Neural progenitor cell (in vitro differentiated cells): ENCODE measurements around the gene LDB2. TPM values are rescaled to one million over a fixed set of nuclear protein-coding genes. Genes with fewer than 3 reads are reported as not detected.

ENCODE experiments used
- DNase-seq: peaks from one replicate; pipeline ENCODE4 v3.0.0-alpha.2; 2016; ENCODE audit warnings: low spot score
- H2AFZ ChIP-seq: fragments of 200-600 bp; sonication (generic); replicated peaks from 2 replicates; pipeline ENCODE4 v1.6.1; 2016; ENCODE audit warnings: antibody characterized with exemption
- H3F3A ChIP-seq: fragments of 200-600 bp; sonication (generic); 2 replicates; pipeline ENCODE4 v1.6.1; 2016; ENCODE audit warnings: antibody characterized with exemption, low read depth
- H3K27ac ChIP-seq: fragments of 200-600 bp; sonication (generic); 2 replicates; pipeline ENCODE4 v1.5.1; 2016; ENCODE audit warnings: mild to moderate bottlenecking
- H3K27me3 ChIP-seq: fragments of 200-600 bp; sonication (generic); 2 replicates; pipeline ENCODE4 v1.6.1; 2016; ENCODE audit warnings: mild to moderate bottlenecking, moderate library complexity
- H3K36me3 ChIP-seq: fragments of 200-600 bp; sonication (generic); 2 replicates; pipeline ENCODE4 v1.5.1; 2016
- H3K4me1 ChIP-seq: fragments of 200-600 bp; sonication (generic); 2 replicates; pipeline ENCODE4 v1.6.1; 2016; ENCODE audit warnings: mixed run types
- H3K4me2 ChIP-seq: fragments of 200-600 bp; sonication (generic); 2 replicates; pipeline ENCODE4 v1.6.1; 2016
- H3K4me3 ChIP-seq: fragments of 200-600 bp; sonication (generic); 2 replicates; pipeline ENCODE4 v1.5.1; 2016
- H3K79me2 ChIP-seq: fragments of 200-600 bp; sonication (generic); 2 replicates; pipeline ENCODE4 v1.6.1; 2016; ENCODE audit warnings: low read depth
- H3K9ac ChIP-seq: fragments of 200-600 bp; sonication (generic); 2 replicates; pipeline ENCODE4 v1.6.1; 2016
- H3K9me3 ChIP-seq: fragments of 200-600 bp; sonication (generic); 2 replicates; pipeline ENCODE4 v1.5.1; 2016; ENCODE audit warnings: low read depth
- H4K20me1 ChIP-seq: fragments of 200-600 bp; sonication (generic); 2 replicates; pipeline ENCODE4 v1.6.1; 2016; ENCODE audit warnings: low read depth
- H3K27ac Mint-ChIP-seq: 3 replicates; pipeline ENCODE4 v1.8.0; 2021; ENCODE audit warnings: mixed read lengths
- H3K27me3 Mint-ChIP-seq: 2 replicates; pipeline ENCODE4 v1.8.0; 2022; ENCODE audit warnings: low read depth, mild to moderate bottlenecking, inconsistent platforms, moderate library complexity, mixed read lengths; ENCODE audit not compliant: insufficient read depth
- H3K36me3 Mint-ChIP-seq: 3 replicates; pipeline ENCODE4 v1.8.0; 2021; ENCODE audit warnings: mixed read lengths
- H3K4me1 Mint-ChIP-seq: 3 replicates; pipeline ENCODE4 v1.8.0; 2021; ENCODE audit warnings: mixed read lengths
- H3K4me3 Mint-ChIP-seq: 3 replicates; pipeline ENCODE4 v1.8.0; 2021; ENCODE audit warnings: mild to moderate bottlenecking, moderate library complexity, mixed read lengths
- H3K9me3 Mint-ChIP-seq: 3 replicates; pipeline ENCODE4 v1.8.0; 2020; ENCODE audit warnings: mixed read lengths
- EZH2 ChIP-seq: fragments of 200-600 bp; sonication (generic); IDR thresholded peaks from 2 replicates; pipeline ENCODE4 v1.6.1; 2017; ENCODE audit warnings: antibody characterized with exemption, mild to moderate bottlenecking, moderate library complexity
- EZH2phosphoT487 ChIP-seq: fragments of 200-600 bp; sonication (generic); IDR thresholded peaks from 2 replicates; pipeline ENCODE4 v1.6.1; 2017; ENCODE audit warnings: antibody characterized with exemption
- total RNA-seq: library from RNA; depleted of rRNA; stranded (reverse); fragments of >200 nt; gene quantifications from 2 replicates; pipeline ENCODE4 v1.2.3, GENCODE V29; 2015; ENCODE audit warnings: low replicate concordance
- TF ChIP-seq, protein P1 (sequence below): fragments of 200-600 bp; sonication (generic); IDR thresholded peaks from 2 replicates; pipeline ENCODE4 v1.5.1; 2017; ENCODE audit warnings: antibody characterized with exemption, mild to moderate bottlenecking

LDB2 gene
- total RNA-seq, 1 donor from 2014 or later, result 24.3 TPM

GRCh38 chr4:16492872-16493271 lies 405.6 kb downstream of the LDB2 start:
- Mint-ChIP-seq H3K36me3 (peaks cover 4% of the 10 kb centered on the region), H3K27me3 (peaks cover under 1% of the 10 kb centered on the region), H3K4me3 (no peak overlapping the region), H3K9me3 (peaks cover 3% of the 10 kb centered on the region), H3K27ac (no peak overlapping the region), H3K4me1 (peaks cover 11% of the 10 kb centered on the region)
- no peak for TF ChIP-seq EZH2phosphoT487
- TF ChIP-seq, protein P1, sequence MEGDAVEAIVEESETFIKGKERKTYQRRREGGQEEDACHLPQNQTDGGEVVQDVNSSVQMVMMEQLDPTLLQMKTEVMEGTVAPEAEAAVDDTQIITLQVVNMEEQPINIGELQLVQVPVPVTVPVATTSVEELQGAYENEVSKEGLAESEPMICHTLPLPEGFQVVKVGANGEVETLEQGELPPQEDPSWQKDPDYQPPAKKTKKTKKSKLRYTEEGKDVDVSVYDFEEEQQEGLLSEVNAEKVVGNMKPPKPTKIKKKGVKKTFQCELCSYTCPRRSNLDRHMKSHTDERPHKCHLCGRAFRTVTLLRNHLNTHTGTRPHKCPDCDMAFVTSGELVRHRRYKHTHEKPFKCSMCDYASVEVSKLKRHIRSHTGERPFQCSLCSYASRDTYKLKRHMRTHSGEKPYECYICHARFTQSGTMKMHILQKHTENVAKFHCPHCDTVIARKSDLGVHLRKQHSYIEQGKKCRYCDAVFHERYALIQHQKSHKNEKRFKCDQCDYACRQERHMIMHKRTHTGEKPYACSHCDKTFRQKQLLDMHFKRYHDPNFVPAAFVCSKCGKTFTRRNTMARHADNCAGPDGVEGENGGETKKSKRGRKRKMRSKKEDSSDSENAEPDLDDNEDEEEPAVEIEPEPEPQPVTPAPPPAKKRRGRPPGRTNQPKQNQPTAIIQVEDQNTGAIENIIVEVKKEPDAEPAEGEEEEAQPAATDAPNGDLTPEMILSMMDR, result no peak
- no peak for TF ChIP-seq EZH2
- Histone ChIP-seq H3K4me1 (no peaks in the 10 kb centered on the region), H3K9ac (no peak overlapping the region), H2AFZ (no peak overlapping the region), H3K27me3 (no peaks in the 10 kb centered on the region), H3K9me3 (no peaks in the 10 kb centered on the region), H3F3A (no peaks in the 10 kb centered on the region), H4K20me1 (no peaks in the 10 kb centered on the region), H3K36me3 (no peaks in the 10 kb centered on the region), H3K4me3 (no peak overlapping the region), H3K4me2 (no peak overlapping the region), H3K79me2 (no peaks in the 10 kb centered on the region), H3K27ac (no peak overlapping the region)
- DNase-seq, result no peak

DNA sequence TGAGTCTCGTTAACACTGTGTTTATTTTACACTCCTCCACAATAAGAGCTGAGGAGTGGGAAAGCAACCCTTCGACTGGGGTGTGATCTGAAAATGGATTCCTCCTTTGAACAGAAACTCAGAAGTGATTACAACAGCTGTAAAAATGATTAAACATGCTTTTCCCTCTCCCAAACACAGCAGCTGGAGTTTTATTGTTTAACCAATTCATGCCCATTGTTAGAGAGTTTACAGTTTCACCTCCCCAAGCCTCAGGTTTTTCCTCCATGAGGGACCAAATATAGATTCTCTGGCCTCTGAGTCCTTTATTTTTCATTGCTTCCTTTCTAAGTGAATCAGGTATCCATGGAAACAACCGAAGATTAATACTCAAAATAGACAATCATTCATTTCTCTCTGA lies 409.2 kb downstream of the LDB2 start:
- TF ChIP-seq EZH2, result no peak
- Histone ChIP-seq H3F3A (no peaks in the 10 kb centered on the region), H3K9me3 (no peaks in the 10 kb centered on the region), H3K36me3 (no peaks in the 10 kb centered on the region), H3K4me3 (no peak overlapping the region), H3K9ac (no peak overlapping the region), H2AFZ (no peak overlapping the region), H3K27me3 (no peaks in the 10 kb centered on the region), H3K4me1 (no peaks in the 10 kb centered on the region), H3K4me2 (no peak overlapping the region), H4K20me1 (no peaks in the 10 kb centered on the region), H3K79me2 (no peaks in the 10 kb centered on the region), H3K27ac (no peak overlapping the region)
- H3K4me1 Mint-ChIP-seq, result no peaks in the 10 kb centered on the region
- H3K4me3 Mint-ChIP-seq, result no peak overlapping the region
- peaks cover 6% of the 10 kb centered on the region for H3K36me3 Mint-ChIP-seq
- peaks cover 2% of the 10 kb centered on the region for H3K27me3 Mint-ChIP-seq
- no peak overlapping the region for H3K27ac Mint-ChIP-seq
- DNase-seq, result no peak
- H3K9me3 Mint-ChIP-seq, result peaks cover 7% of the 10 kb centered on the region

GRCh38 chr4:16488084-16488483 lies 410.4 kb downstream of the LDB2 start:
- Histone ChIP-seq H3K4me2 (no peak overlapping the region), H3F3A (no peaks in the 10 kb centered on the region), H3K4me3 (no peak overlapping the region), H3K27me3 (no peaks in the 10 kb centered on the region), H4K20me1 (no peaks in the 10 kb centered on the region), H3K79me2 (no peaks in the 10 kb centered on the region), H3K9ac (no peak overlapping the region), H2AFZ (no peak overlapping the region), H3K36me3 (no peaks in the 10 kb centered on the region), H3K9me3 (no peaks in the 10 kb centered on the region), H3K27ac (no peak overlapping the region), H3K4me1 (no peaks in the 10 kb centered on the region)
- DNase-seq, result no peak
- H3K4me3 Mint-ChIP-seq, result no peak overlapping the region
- H3K27ac Mint-ChIP-seq, result no peak overlapping the region
- peaks cover 2% of the 10 kb centered on the region for H3K27me3 Mint-ChIP-seq
- peaks cover 6% of the 10 kb centered on the region for H3K36me3 Mint-ChIP-seq
- TF ChIP-seq EZH2phosphoT487, result no peak
- TF ChIP-seq EZH2, result no peak
- TF ChIP-seq, protein P1, result no peak
- H3K9me3 Mint-ChIP-seq, result peaks cover 7% of the 10 kb centered on the region
- H3K4me1 Mint-ChIP-seq, result no peaks in the 10 kb centered on the region

- Mint-ChIP-seq H3K4me3 (no peak overlapping the region), H3K27me3 (peaks cover 2% of the 10 kb centered on the region), H3K4me1 (no peaks in the 10 kb centered on the region), H3K27ac (no peak overlapping the region), H3K9me3 (peaks cover 7% of the 10 kb centered on the region), H3K36me3 (peaks cover 6% of the 10 kb centered on the region)
- no peaks in the 10 kb centered on the region for H3F3A ChIP-seq
- H3K4me3 ChIP-seq, result no peak overlapping the region
- H3K4me1 ChIP-seq, result no peaks in the 10 kb centered on the region
- H3K27me3 ChIP-seq, result no peaks in the 10 kb centered on the region
- no peak overlapping the region for H2AFZ ChIP-seq
- H3K36me3 ChIP-seq, result no peaks in the 10 kb centered on the region
- H4K20me1 ChIP-seq, result no peaks in the 10 kb centered on the region
- no peak overlapping the region for H3K27ac ChIP-seq
- no peaks in the 10 kb centered on the region for H3K9me3 ChIP-seq
- H3K4me2 ChIP-seq, result no peak overlapping the region
- no peak overlapping the region for H3K9ac ChIP-seq
- H3K79me2 ChIP-seq, result no peaks in the 10 kb centered on the region
- TF ChIP-seq EZH2phosphoT487 (no peak), EZH2 (no peak)
- TF ChIP-seq, protein P1, result no peak
- no peak for DNase-seq
These were observed 413.7 kb downstream of the LDB2 start for GRCh38 chr4:16484711-16485110.
